NCI-H345 treated with DMSO at 0.1 percent for 48 hours (cell line): ENCODE measurements around the gene ELF3.
"Not testable (repeated sequence)": the region's sequence is repeated elsewhere in the genome, so short reads cannot be mapped to it uniquely, and the experiment has no call there.

Experiments used
- DNase-seq: peaks from one replicate; lab custom pipeline; 2025; ENCODE audit not compliant: unreplicated experiment; lab: John Stamatoyannopoulos, UW

The ELF3 gene

GRCh38 chr1:202010180-202011015 is at the start of gene ELF3:
ELF3 (plus strand) TSS chr1:202010587; CDS start chr1:202011137, 550 bp downstream.
- DNase-seq = peak; percentile 88

- not testable (repeated sequence) for DNase-seq
Measured at GRCh38 chr1:201962382-201962781, 48.0 kb upstream of the ELF3 start.

GRCh38 chr1:201964261-201964660 is 46.1 kb upstream of the ELF3 start:
- no peak for DNase-seq

GRCh38 chr1:201966171-201966570 is 44.2 kb upstream of the ELF3 start:
- no peak for DNase-seq

GRCh38 chr1:201968202-201968925 is 42.0 kb upstream of the ELF3 start:
- DNase-seq = no peak

- DNase-seq = no peak
Measured at GRCh38 chr1:201970334-201971159, 39.8 kb upstream of the ELF3 start.

- DNase-seq = peak; percentile 25
Measured at GRCh38 chr1:201982082-201982622, 28.2 kb upstream of the ELF3 start.

- DNase-seq = no peak
Measured at GRCh38 chr1:201982623-201983379, 27.6 kb upstream of the ELF3 start, which contains the start of gene RNPEP. RNPEP (plus strand) TSS chr1:201982648; CDS start chr1:201982667, 19 bp downstream.

GRCh38 chr1:201983380-201983805 is 27.0 kb upstream of the ELF3 start:
- no peak for DNase-seq

GRCh38 chr1:201984446-201984845 is 25.9 kb upstream of the ELF3 start:
- no peak for DNase-seq

- DNase-seq = no peak
Measured at GRCh38 chr1:201985355-201985754, 25.0 kb upstream of the ELF3 start.

- DNase-seq = no peak
Measured at GRCh38 chr1:201988601-201989000, 21.8 kb upstream of the ELF3 start.

GRCh38 chr1:201989354-201990128 is 20.8 kb upstream of the ELF3 start:
- no peak for DNase-seq

- DNase-seq = no peak
Measured at GRCh38 chr1:201990427-201990826, 20.0 kb upstream of the ELF3 start.

GRCh38 chr1:201999625-202000238 is 10.7 kb upstream of the ELF3 start:
- DNase-seq = peak; percentile 68

- no peak for DNase-seq
Measured at GRCh38 chr1:202002507-202002906, 7.9 kb upstream of the ELF3 start.

- DNase-seq = no peak
Measured at GRCh38 chr1:202004711-202005110, 5.7 kb upstream of the ELF3 start.

- DNase-seq = no peak
Measured at GRCh38 chr1:202005958-202006357, 4.4 kb upstream of the ELF3 start.

GRCh38 chr1:202007304-202007703 is 3.1 kb upstream of the ELF3 start:
- DNase-seq = no peak
